Left forelimb (tissue), 1 donor: Measurements from ENCODE around the gene CDH16.
A peak's percentile ranks its signal among the peaks of the same experiment; 100 is the strongest.
"Not testable (repeated sequence)": the region's sequence is repeated elsewhere in the genome, so short reads cannot be mapped to it uniquely, and the experiment has no call there.

ENCODE experiments used
- DNase-seq: peaks from one replicate; pipeline ENCODE4 v3.0.0-alpha.2; 2018; ENCODE audit warnings: low spot score

Gene CDH16

GRCh38 chr16:66871363-66871762, 47.3 kb downstream of the CDH16 start:
- DNase-seq = not testable (repeated sequence)

DNA sequence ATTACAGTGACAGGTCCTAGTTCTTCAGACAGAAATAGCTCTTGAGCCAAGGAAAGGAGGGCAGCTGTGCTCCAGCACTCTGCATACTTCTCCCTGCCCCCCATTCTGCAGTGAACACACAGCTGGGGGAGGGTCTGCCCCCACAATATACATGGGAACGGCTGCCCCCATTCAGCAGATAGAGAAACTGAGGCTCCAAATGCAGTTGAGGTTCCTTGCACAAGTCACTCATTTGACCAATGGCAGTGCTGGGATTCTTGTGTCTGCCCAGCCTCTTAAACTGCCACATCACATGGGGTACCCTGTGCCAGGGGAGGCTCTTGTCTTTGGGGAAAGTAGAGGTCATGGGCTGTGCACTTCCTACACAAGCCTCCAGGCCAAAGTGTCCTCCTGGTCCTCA, 49.3 kb downstream of the CDH16 start:
- DNase-seq = no peak

DNA sequence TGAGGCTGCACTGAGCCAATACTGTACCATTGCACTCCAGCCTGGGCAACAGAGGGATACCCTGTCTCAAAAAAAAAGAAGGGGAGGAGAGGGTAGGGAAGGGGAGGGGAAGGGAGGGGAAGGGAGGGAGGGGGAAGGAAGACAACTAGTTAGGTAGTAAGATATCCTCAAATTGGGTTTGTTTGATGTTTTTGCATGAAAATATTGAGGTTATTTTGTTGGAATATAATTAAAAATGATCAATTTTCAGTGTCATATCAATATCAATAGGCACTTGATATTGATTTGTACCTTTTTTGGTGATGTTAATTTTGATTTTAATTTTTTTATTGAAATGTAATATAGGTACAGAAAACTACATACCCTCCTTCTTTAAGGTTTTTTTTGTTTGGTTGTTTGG, 55.0 kb downstream of the CDH16 start:
- no peak for DNase-seq

DNA sequence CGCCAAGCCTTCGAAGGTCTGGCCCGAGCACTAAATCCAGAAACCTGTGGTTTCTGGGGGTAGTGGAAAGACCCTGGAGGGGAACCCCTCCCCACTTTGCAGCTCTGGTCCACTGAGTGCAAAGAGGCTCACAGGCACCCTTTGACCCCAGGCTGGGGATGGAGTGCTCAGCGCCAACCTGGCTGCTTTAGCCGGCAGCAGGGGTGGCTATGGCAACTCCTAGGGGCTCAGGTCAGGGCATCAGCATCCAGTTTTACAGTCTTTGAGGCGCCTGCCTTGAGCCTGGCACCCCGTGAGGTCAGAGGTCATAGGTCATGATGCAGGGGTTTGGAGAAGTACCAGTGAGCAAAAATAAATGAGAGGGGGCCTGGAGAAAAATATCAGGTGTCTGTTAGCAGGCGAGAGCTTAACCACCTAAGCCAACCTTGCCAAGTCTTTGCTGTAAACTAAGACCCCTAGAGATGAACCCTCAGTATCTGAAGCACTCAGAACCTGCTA, 56.6 kb downstream of the CDH16 start:
- peak; percentile 22 for DNase-seq

- DNase-seq = peak; percentile 37
These were observed 59.2 kb downstream of the CDH16 start for GRCh38 chr16:66859397-66860068.

DNA sequence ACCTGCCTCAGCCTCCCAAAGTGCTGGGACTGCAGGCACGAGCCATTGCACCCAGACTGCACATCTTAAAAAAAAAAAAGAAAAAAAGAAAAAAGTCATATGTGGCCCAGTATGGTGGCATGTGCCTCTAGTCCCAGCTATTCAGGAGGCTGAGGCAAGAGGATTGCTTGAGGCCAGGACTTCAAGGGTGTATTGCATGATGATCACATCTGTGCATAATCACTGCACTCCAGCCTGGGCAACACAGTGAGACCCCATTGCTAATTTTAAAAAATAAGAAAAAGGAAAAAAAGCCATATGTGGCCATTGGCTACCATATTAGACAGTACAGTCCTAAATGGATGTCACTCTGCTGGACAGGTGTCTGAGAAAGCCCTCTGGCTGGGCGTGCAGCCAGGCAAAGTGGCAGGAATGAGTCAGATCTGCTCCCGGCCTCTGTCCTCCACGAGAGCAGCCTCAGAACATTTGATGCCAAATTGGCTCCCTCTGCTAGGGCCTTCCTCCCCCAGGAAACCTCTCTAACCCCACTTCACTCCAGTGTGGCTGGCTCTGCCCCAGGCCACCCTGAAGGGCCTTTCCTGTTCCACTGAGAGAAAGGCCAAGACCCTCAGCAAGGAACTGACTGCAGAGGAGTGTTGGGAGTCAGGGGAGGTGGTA, 59.8 kb downstream of the CDH16 start:
- DNase-seq = peak; percentile 58
